Ovary (tissue), 3 donors: ENCODE results near the gene TIMM10.

Experiments used
- EP300 ChIP-seq: sonication (generic); formaldehyde crosslinking; IDR thresholded peaks from one replicate; pipeline ENCODE4 v1.6.1; 2017; ENCODE audit warnings: antibody characterized with exemption
- POLR2A ChIP-seq: fragments of 450-650 bp; IDR thresholded peaks from one replicate; pipeline ENCODE4 v1.6.1; 2017; ENCODE audit warnings: antibody characterized with exemption, mild to moderate bottlenecking, moderate library complexity
- TF ChIP-seq, protein P1 (sequence below), 3 donors: fragments of 450-650 bp in 2 of 3; fragments of 200-600 bp in 1 of 3; IDR thresholded peaks; one replicate each; pipeline versions ENCODE4 v1.5.1 to v1.8.0; 2016 to 2022; ENCODE audit warnings: antibody characterized with exemption in 3 of 3, mild to moderate bottlenecking in 1 of 3
- donor health status: DM: no; HTN: no; CAD: no.

DNA sequence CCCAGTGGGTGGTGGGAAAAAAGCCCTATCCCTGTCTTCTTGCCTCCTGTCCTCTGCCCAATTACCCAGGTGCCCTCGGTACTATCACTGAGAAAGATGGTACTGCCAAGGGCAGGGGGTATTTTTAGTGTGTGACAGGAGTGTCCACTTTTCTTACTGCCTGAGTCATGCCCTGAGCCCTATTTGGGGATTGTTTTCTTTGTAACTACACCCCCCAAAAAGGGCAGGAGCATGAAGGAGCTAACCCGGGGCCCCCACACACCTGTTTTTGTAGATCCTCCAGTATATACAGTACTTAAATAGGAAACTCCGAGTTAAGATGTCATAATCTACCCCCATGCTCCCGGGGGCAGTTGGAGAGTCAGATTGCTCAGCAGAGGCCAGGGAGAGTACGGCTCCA, 10.6 kb upstream of the TIMM10 start:
- TF ChIP-seq, protein P1, sequence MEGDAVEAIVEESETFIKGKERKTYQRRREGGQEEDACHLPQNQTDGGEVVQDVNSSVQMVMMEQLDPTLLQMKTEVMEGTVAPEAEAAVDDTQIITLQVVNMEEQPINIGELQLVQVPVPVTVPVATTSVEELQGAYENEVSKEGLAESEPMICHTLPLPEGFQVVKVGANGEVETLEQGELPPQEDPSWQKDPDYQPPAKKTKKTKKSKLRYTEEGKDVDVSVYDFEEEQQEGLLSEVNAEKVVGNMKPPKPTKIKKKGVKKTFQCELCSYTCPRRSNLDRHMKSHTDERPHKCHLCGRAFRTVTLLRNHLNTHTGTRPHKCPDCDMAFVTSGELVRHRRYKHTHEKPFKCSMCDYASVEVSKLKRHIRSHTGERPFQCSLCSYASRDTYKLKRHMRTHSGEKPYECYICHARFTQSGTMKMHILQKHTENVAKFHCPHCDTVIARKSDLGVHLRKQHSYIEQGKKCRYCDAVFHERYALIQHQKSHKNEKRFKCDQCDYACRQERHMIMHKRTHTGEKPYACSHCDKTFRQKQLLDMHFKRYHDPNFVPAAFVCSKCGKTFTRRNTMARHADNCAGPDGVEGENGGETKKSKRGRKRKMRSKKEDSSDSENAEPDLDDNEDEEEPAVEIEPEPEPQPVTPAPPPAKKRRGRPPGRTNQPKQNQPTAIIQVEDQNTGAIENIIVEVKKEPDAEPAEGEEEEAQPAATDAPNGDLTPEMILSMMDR (IDR thresholded peaks at IDR 0.05), result no peak
- no peak for TF ChIP-seq POLR2A
- no peak for TF ChIP-seq EP300
